Epidermal melanocyte (primary cell): Measurements from ENCODE around the gene DENND1B.

ENCODE experiments used
- DNase-seq: peaks from one replicate; pipeline ENCODE4 v3.0.0; 2011; ENCODE audit warnings: low spot score; ENCODE audit not compliant: insufficient read length

DENND1B gene

GRCh38 chr1:197775282-197776262, at the start of gene DENND1B:
Gene DENND1B, minus strand, starts transcription at chr1:197775480. Its CDS starts 325 bp downstream, at chr1:197775155.
- no peak for DNase-seq

- DNase-seq = no peak
These were observed 39.0 kb upstream of the DENND1B start for GRCh38 chr1:197814306-197814705.

GRCh38 chr1:197813741-197814140, 38.5 kb upstream of the DENND1B start:
- no peak for DNase-seq

- DNase-seq = no peak
These were observed 36.5 kb upstream of the DENND1B start for GRCh38 chr1:197811769-197812168.

GRCh38 chr1:197810812-197811211, 35.5 kb upstream of the DENND1B start:
- no peak for DNase-seq

- DNase-seq = no peak
These were observed 33.6 kb upstream of the DENND1B start for GRCh38 chr1:197808880-197809279.

- no peak for DNase-seq
These were observed 32.6 kb upstream of the DENND1B start for GRCh38 chr1:197807739-197808453.

- DNase-seq = no peak
These were observed 31.9 kb upstream of the DENND1B start for GRCh38 chr1:197807216-197807615.

GRCh38 chr1:197806718-197807117, 31.4 kb upstream of the DENND1B start:
- no peak for DNase-seq

- no peak for DNase-seq
These were observed 26.4 kb upstream of the DENND1B start for GRCh38 chr1:197801684-197802083.

GRCh38 chr1:197801111-197801482, 25.8 kb upstream of the DENND1B start:
- DNase-seq = no peak

GRCh38 chr1:197800379-197801110, 25.3 kb upstream of the DENND1B start:
- no peak for DNase-seq

GRCh38 chr1:197799271-197799670, 24.0 kb upstream of the DENND1B start:
- no peak for DNase-seq

- no peak for DNase-seq
These were observed 23.2 kb upstream of the DENND1B start for GRCh38 chr1:197798492-197798891.

GRCh38 chr1:197797010-197797409, 21.7 kb upstream of the DENND1B start:
- no peak for DNase-seq

GRCh38 chr1:197788741-197789739, 13.8 kb upstream of the DENND1B start:
- no peak for DNase-seq

GRCh38 chr1:197787623-197788536, 12.6 kb upstream of the DENND1B start:
- no peak for DNase-seq

- no peak for DNase-seq
These were observed 11.8 kb upstream of the DENND1B start for GRCh38 chr1:197787056-197787455.

GRCh38 chr1:197786280-197786679, 11.0 kb upstream of the DENND1B start:
- no peak for DNase-seq
